Measurements from ENCODE around the gene SYK. TPM values are rescaled to one million over a fixed set of nuclear protein-coding genes. Genes with fewer than 3 reads are reported as not detected.

Gene SYK
- total RNA-seq, 1 experiment from 2014 or later: 5.3 TPM

DNA sequence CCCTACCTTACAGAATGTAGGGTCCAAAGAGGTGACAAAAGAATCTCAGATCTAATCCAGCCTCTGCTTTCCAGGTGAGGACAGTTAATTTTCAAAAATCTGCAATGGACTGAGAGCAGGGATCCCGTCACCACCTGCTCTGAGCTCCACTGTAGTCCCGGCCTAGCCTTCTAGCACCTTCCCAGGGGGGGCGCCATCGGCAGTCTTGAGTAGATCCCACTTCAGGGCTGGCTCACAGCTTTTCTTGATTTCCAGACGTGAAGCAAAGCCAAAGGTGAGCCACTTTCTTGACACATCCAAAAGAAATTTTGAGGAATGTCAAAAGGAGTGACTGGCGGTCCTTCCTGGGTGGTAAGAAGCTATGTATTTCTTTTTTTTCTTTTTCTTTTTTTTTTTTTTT, 114.1 kb downstream of the SYK start:
- POLR2A ChIA-PET: no interaction called here
- no peaks in the 10 kb centered on the region for H3K27me3 ChIP-seq (replicated peaks; ENCODE audit: control insufficient read depth, insufficient read depth, low read length)
- no TSS peak for BruUV-seq (replicated peaks)
- no peak for DNase-seq
- CTCF ChIA-PET: interaction anchor here (0.6 to 1.9 kb wide), 5 partner anchors 511 to 701 kb away, joined by 3 to 13 read pairs (median 4); no protein-coding TSS in a partner anchor
- H3K9me3 ChIP-seq: no peaks in the 10 kb centered on the region
- H3K4me3 Mint-ChIP-seq (ENCODE audit: unreplicated experiment): no peak overlapping the region
- no peaks in the 10 kb centered on the region for H3K9me3 Mint-ChIP-seq (ENCODE audit: unreplicated experiment)
- TF ChIP-seq, protein P1, sequence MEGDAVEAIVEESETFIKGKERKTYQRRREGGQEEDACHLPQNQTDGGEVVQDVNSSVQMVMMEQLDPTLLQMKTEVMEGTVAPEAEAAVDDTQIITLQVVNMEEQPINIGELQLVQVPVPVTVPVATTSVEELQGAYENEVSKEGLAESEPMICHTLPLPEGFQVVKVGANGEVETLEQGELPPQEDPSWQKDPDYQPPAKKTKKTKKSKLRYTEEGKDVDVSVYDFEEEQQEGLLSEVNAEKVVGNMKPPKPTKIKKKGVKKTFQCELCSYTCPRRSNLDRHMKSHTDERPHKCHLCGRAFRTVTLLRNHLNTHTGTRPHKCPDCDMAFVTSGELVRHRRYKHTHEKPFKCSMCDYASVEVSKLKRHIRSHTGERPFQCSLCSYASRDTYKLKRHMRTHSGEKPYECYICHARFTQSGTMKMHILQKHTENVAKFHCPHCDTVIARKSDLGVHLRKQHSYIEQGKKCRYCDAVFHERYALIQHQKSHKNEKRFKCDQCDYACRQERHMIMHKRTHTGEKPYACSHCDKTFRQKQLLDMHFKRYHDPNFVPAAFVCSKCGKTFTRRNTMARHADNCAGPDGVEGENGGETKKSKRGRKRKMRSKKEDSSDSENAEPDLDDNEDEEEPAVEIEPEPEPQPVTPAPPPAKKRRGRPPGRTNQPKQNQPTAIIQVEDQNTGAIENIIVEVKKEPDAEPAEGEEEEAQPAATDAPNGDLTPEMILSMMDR (IDR thresholded peaks at IDR 0.05; ENCODE audit: insufficient read depth in 1 of 2, low read depth in 1 of 2, low read length in 1 of 2, severe bottlenecking in 1 of 2, unreplicated experiment in 1 of 2): no peak
- intact Hi-C loops (cut with micrococcal nuclease; ENCODE audit: unreplicated experiment): loop anchor here (1.0 to 10.0 kb wide), 4 partner anchors 79 to 812 kb away; no protein-coding TSS in a partner anchor
- no peak overlapping the region for H3K27ac Mint-ChIP-seq (ENCODE audit: unreplicated experiment)
- no peaks in the 10 kb centered on the region for H3K4me1 Mint-ChIP-seq (ENCODE audit: low read depth, unreplicated experiment)
- no peaks in the 10 kb centered on the region for H3K27me3 Mint-ChIP-seq (ENCODE audit: insufficient read depth, unreplicated experiment)
- H3K4me1 ChIP-seq: no peaks in the 10 kb centered on the region; the same call in 1 of the 2 replicates
- H3K4me3 ChIP-seq (ENCODE audit: low read depth, low read length): no peak overlapping the region
- H3K36me3 Mint-ChIP-seq (ENCODE audit: insufficient read depth, unreplicated experiment): no peaks in the 10 kb centered on the region
- no peaks in the 10 kb centered on the region for H3K36me3 ChIP-seq (ENCODE audit: control insufficient read depth, insufficient read depth, low read length)

- ChIA-PET POLR2A (no interaction called here), CTCF (interaction anchor here (0.6 to 1.9 kb wide), 5 partner anchors 86 to 700 kb away, joined by 3 to 13 read pairs (median 4); no protein-coding TSS in a partner anchor)
- Mint-ChIP-seq H3K27ac (ENCODE audit: unreplicated experiment) (no peak overlapping the region), H3K9me3 (ENCODE audit: unreplicated experiment) (no peaks in the 10 kb centered on the region), H3K27me3 (ENCODE audit: insufficient read depth, unreplicated experiment) (no peaks in the 10 kb centered on the region), H3K36me3 (ENCODE audit: insufficient read depth, unreplicated experiment) (no peaks in the 10 kb centered on the region), H3K4me3 (ENCODE audit: unreplicated experiment) (no peak overlapping the region), H3K4me1 (ENCODE audit: low read depth, unreplicated experiment) (no peaks in the 10 kb centered on the region)
- H3K36me3 ChIP-seq (ENCODE audit: control insufficient read depth, insufficient read depth, low read length): no peaks in the 10 kb centered on the region
- intact Hi-C loops (cut with micrococcal nuclease; ENCODE audit: unreplicated experiment): loop anchor here (10.0 kb wide), 2 partner anchors 79 to 119 kb away; no protein-coding TSS in a partner anchor
- no peak for DNase-seq
- TF ChIP-seq, protein P1 (IDR thresholded peaks at IDR 0.05; ENCODE audit: insufficient read depth in 1 of 2, low read depth in 1 of 2, low read length in 1 of 2, severe bottlenecking in 1 of 2, unreplicated experiment in 1 of 2): no peak
- BruUV-seq (replicated peaks): no TSS peak
- H3K4me3 ChIP-seq (ENCODE audit: low read depth, low read length): no peak overlapping the region
- H3K4me1 ChIP-seq: no peaks in the 10 kb centered on the region; the same call in 1 of the 2 replicates
- H3K9me3 ChIP-seq: no peaks in the 10 kb centered on the region
- H3K27me3 ChIP-seq (replicated peaks; ENCODE audit: control insufficient read depth, insufficient read depth, low read length): no peaks in the 10 kb centered on the region
Observed at GRCh38 chr9:90916147-90916734, 114.6 kb downstream of the SYK start.

DNA sequence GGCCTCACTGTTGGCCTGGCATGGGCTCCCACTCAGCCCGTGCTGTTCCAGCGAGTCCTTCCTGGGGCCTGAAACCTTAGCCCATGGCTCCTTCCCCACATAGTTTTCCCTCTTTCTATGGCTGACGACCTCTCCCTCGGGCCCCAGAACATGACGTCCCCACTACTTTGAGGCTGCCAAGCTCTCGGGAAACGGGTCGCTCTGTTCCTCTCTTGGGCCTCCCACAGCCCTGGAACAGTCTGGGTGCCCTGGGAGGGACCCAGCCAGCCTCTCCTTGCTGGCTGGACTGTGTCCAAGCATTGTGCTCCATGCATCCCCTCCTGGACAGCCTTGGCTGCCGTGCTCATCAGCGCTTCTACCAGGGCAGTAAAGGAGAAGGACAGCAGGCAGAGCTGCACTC, 118.3 kb downstream of the SYK start:
- no peaks in the 10 kb centered on the region for H3K36me3 Mint-ChIP-seq (ENCODE audit: insufficient read depth, unreplicated experiment)
- intact Hi-C loops (cut with micrococcal nuclease; ENCODE audit: unreplicated experiment): loop anchor here (10.0 kb wide), 2 partner anchors 75 to 115 kb away; no protein-coding TSS in a partner anchor
- Histone ChIP-seq H3K36me3 (ENCODE audit: control insufficient read depth, insufficient read depth, low read length) (no peaks in the 10 kb centered on the region), H3K9me3 (no peaks in the 10 kb centered on the region), H3K4me3 (ENCODE audit: low read depth, low read length) (no peak overlapping the region), H3K27me3 (replicated peaks; ENCODE audit: control insufficient read depth, insufficient read depth, low read length) (no peaks in the 10 kb centered on the region), H3K4me1 (no peaks in the 10 kb centered on the region)
- TF ChIP-seq, protein P1 (IDR thresholded peaks at IDR 0.05; ENCODE audit: insufficient read depth in 1 of 2, low read depth in 1 of 2, low read length in 1 of 2, severe bottlenecking in 1 of 2, unreplicated experiment in 1 of 2): no peak
- no peaks in the 10 kb centered on the region for H3K9me3 Mint-ChIP-seq (ENCODE audit: unreplicated experiment)
- no peak overlapping the region for H3K27ac Mint-ChIP-seq (ENCODE audit: unreplicated experiment)
- no peaks in the 10 kb centered on the region for H3K4me1 Mint-ChIP-seq (ENCODE audit: low read depth, unreplicated experiment)
- DNase-seq: no peak
- ChIA-PET CTCF (no interaction called here), POLR2A (no interaction called here)
- BruUV-seq (replicated peaks): no TSS peak
- no peak overlapping the region for H3K4me3 Mint-ChIP-seq (ENCODE audit: unreplicated experiment)
- H3K27me3 Mint-ChIP-seq (ENCODE audit: insufficient read depth, unreplicated experiment): no peaks in the 10 kb centered on the region

Measured in Caco-2 (cell line).